H9 (cell line): ENCODE data around the gene ISCU. TPM values are rescaled to one million over a fixed set of nuclear protein-coding genes. Genes with fewer than 3 reads are reported as not detected.
A peak's percentile ranks its signal among the peaks of the same experiment; 100 is the strongest.

Source experiments
- DNase-seq: peaks from one replicate; pipeline ENCODE4 v3.0.0-alpha.2; 2017
- H2AFZ ChIP-seq: one replicate; pipeline ENCODE4 v1.6.1; 2013; ENCODE audit warnings: mild to moderate bottlenecking, low read length, control low read depth, moderate library complexity
- H2AK5ac ChIP-seq: 2 replicates; pipeline ENCODE4 v1.6.1; 2013; ENCODE audit warnings: low read length, control low read depth, mixed read lengths; ENCODE audit not compliant: insufficient read length
- H2BK120ac ChIP-seq: one replicate; pipeline ENCODE4 v1.6.1; 2013; ENCODE audit warnings: low read depth, mild to moderate bottlenecking, low read length, control low read depth, inconsistent platforms; ENCODE audit not compliant: poor library complexity, severe bottlenecking
- H2BK12ac ChIP-seq: 2 replicates; pipeline ENCODE4 v1.6.1; 2013; ENCODE audit warnings: low read length, control low read depth, mixed read lengths, low read depth; ENCODE audit not compliant: insufficient read length
- H2BK15ac ChIP-seq: 2 replicates; pipeline ENCODE4 v1.6.1; 2013; ENCODE audit warnings: low read depth, low read length, control low read depth
- H2BK20ac ChIP-seq: one replicate; pipeline ENCODE4 v1.6.1; 2013; ENCODE audit warnings: low read depth, mild to moderate bottlenecking, low read length, control low read depth, inconsistent platforms; ENCODE audit not compliant: poor library complexity, severe bottlenecking
- H2BK5ac ChIP-seq: 2 replicates; pipeline ENCODE4 v1.6.1; 2013; ENCODE audit warnings: low read length, control low read depth, mixed read lengths; ENCODE audit not compliant: insufficient read length
- H3K14ac ChIP-seq: 2 replicates; pipeline ENCODE4 v1.6.1; 2013; ENCODE audit warnings: low read length, control low read depth; ENCODE audit not compliant: insufficient read depth
- H3K18ac ChIP-seq: 2 replicates; pipeline ENCODE4 v1.6.1; 2013; ENCODE audit warnings: low read depth, mild to moderate bottlenecking, mixed read lengths, low read length, control low read depth; ENCODE audit not compliant: insufficient read length
- H3K23ac ChIP-seq: 2 replicates; pipeline ENCODE4 v1.6.1; 2013; ENCODE audit warnings: low read length, control low read depth, mixed read lengths, low read depth; ENCODE audit not compliant: insufficient read length
- H3K23me2 ChIP-seq: 2 replicates; pipeline ENCODE4 v1.6.1; 2013; ENCODE audit warnings: low read depth, mild to moderate bottlenecking, mixed read lengths, low read length, control low read depth; ENCODE audit not compliant: insufficient read length, poor library complexity, severe bottlenecking
- H3K27ac ChIP-seq: 2 replicates; pipeline ENCODE4 v1.5.1; 2013; ENCODE audit warnings: low read length, control low read depth, mixed read lengths, low read depth; ENCODE audit not compliant: insufficient read length
- H3K27me3 ChIP-seq: 2 replicates; pipeline ENCODE4 v1.6.1; 2013; ENCODE audit warnings: low read length, control low read depth, inconsistent platforms; ENCODE audit not compliant: insufficient read depth
- H3K4ac ChIP-seq: 2 replicates; pipeline ENCODE4 v1.6.1; 2013; ENCODE audit warnings: low read depth, mild to moderate bottlenecking, control low read depth, inconsistent platforms, low read length, moderate library complexity
- H3K4me1 ChIP-seq: 2 replicates; pipeline ENCODE4 v1.6.1; 2013; ENCODE audit warnings: low read length, control low read depth, inconsistent platforms; ENCODE audit not compliant: insufficient read depth
- H3K4me2 ChIP-seq: 2 replicates; pipeline ENCODE4 v1.6.1; 2013; ENCODE audit warnings: low read length, control low read depth, mixed read lengths; ENCODE audit not compliant: insufficient read length, insufficient read depth
- H3K56ac ChIP-seq: 2 replicates; pipeline ENCODE4 v1.6.1; 2013; ENCODE audit warnings: low read depth, mild to moderate bottlenecking, mixed read lengths, low read length, control low read depth; ENCODE audit not compliant: insufficient read length
- H3K79me1 ChIP-seq: 2 replicates; pipeline ENCODE4 v1.6.1; 2013; ENCODE audit warnings: low read depth, mild to moderate bottlenecking, moderate library complexity, low read length, control low read depth, inconsistent platforms; ENCODE audit not compliant: insufficient read depth, poor library complexity, severe bottlenecking
- H3K79me2 ChIP-seq: 2 replicates; pipeline ENCODE4 v1.6.1; 2013; ENCODE audit warnings: low read length, control low read depth, inconsistent platforms; ENCODE audit not compliant: insufficient read depth
- H3K9ac ChIP-seq: 2 replicates; pipeline ENCODE4 v1.6.1; 2013; ENCODE audit warnings: low read length, control low read depth, mixed read lengths; ENCODE audit not compliant: insufficient read length; ENCODE audit errors: extremely low read depth
- H3K9me3 ChIP-seq: one replicate; pipeline ENCODE4 v1.6.1; 2013; ENCODE audit warnings: low read depth, low read length, inconsistent platforms; ENCODE audit not compliant: control insufficient read depth
- H3T11ph ChIP-seq: one replicate; pipeline ENCODE4 v1.6.1; 2013; ENCODE audit warnings: mild to moderate bottlenecking, low read length, control low read depth, inconsistent platforms
- H4K20me1 ChIP-seq: one replicate; pipeline ENCODE4 v1.6.1; 2013; ENCODE audit not compliant: control insufficient read depth, insufficient read length, insufficient read depth
- H4K5ac ChIP-seq: 2 replicates; pipeline ENCODE4 v1.6.1; 2013; ENCODE audit warnings: low read depth, mild to moderate bottlenecking, mixed read lengths, low read length, control low read depth; ENCODE audit not compliant: insufficient read length
- H4K8ac ChIP-seq: replicated peaks from 2 replicates; pipeline ENCODE4 v1.6.1; 2013; ENCODE audit warnings: low read length, control low read depth, mixed read lengths, low read depth; ENCODE audit not compliant: insufficient read length
- H4K91ac ChIP-seq: 2 replicates; pipeline ENCODE4 v1.6.1; 2013; ENCODE audit warnings: low read depth, mild to moderate bottlenecking, moderate library complexity, mixed read lengths, low read length, control low read depth; ENCODE audit not compliant: insufficient read length
- H3K27ac Mint-ChIP-seq, 3 experiments: 2 replicates in 2 of 3; 3 replicates in 1 of 3; pipeline ENCODE4 v1.8.0; 2020 to 2021; ENCODE audit warnings: mixed read lengths in 3 of 3, mild to moderate bottlenecking in 1 of 3, moderate library complexity in 1 of 3
- H3K27me3 Mint-ChIP-seq: 2 replicates; pipeline ENCODE4 v1.8.0; 2021; ENCODE audit warnings: low read depth, mild to moderate bottlenecking, moderate library complexity, mixed read lengths
- H3K36me3 Mint-ChIP-seq, 3 experiments: 2 replicates in 2 of 3; 3 replicates in 1 of 3; pipeline ENCODE4 v1.8.0; 2020 to 2021; ENCODE audit warnings: low read depth in 3 of 3, mixed read lengths in 3 of 3; ENCODE audit not compliant: insufficient read depth in 1 of 3
- H3K4me1 Mint-ChIP-seq, 2 experiments: 2 replicates each; pipeline ENCODE4 v1.8.0; 2020; ENCODE audit warnings: mixed read lengths in 2 of 2
- H3K4me3 Mint-ChIP-seq, 2 experiments: 2 replicates in 1 of 2; 3 replicates in 1 of 2; pipeline ENCODE4 v1.8.0; 2020 to 2021; ENCODE audit warnings: mild to moderate bottlenecking in 2 of 2, mixed read lengths in 2 of 2, moderate library complexity in 1 of 2
- H3K9me3 Mint-ChIP-seq, 2 experiments: 2 replicates in 1 of 2; 3 replicates in 1 of 2; pipeline ENCODE4 v1.8.0; 2020; ENCODE audit warnings: mild to moderate bottlenecking in 2 of 2, mixed read lengths in 2 of 2, moderate library complexity in 1 of 2
- WGBS: extraction: QIAGEN DNeasy Blood & Tissue Kit; methylation state at CpG from one replicate; pipeline ENCODE4 v1.1.7; 2013; ENCODE audit warnings: missing lambda C conversion rate, low lambda C conversion rate, mixed read lengths; ENCODE audit not compliant: insufficient read length; ENCODE audit errors: extremely low coverage; 5-methylcytosine and 5-hydroxymethylcytosine counted together
- total RNA-seq: library from RNA; stranded (reverse); gene quantifications from 2 replicates; pipeline ENCODE4 v1.2.1, GENCODE V29; 2021
- TF ChIP-seq, protein P1 (sequence below): fragments of 200-600 bp; sonication (generic); conservative IDR thresholded peaks from 3 replicates; pipeline ENCODE4 v1.8.0; 2021; ENCODE audit warnings: antibody characterized with exemption, mild to moderate bottlenecking

ISCU gene
- total RNA-seq, 1 experiment from 2014 or later = 64.9 TPM

DNA sequence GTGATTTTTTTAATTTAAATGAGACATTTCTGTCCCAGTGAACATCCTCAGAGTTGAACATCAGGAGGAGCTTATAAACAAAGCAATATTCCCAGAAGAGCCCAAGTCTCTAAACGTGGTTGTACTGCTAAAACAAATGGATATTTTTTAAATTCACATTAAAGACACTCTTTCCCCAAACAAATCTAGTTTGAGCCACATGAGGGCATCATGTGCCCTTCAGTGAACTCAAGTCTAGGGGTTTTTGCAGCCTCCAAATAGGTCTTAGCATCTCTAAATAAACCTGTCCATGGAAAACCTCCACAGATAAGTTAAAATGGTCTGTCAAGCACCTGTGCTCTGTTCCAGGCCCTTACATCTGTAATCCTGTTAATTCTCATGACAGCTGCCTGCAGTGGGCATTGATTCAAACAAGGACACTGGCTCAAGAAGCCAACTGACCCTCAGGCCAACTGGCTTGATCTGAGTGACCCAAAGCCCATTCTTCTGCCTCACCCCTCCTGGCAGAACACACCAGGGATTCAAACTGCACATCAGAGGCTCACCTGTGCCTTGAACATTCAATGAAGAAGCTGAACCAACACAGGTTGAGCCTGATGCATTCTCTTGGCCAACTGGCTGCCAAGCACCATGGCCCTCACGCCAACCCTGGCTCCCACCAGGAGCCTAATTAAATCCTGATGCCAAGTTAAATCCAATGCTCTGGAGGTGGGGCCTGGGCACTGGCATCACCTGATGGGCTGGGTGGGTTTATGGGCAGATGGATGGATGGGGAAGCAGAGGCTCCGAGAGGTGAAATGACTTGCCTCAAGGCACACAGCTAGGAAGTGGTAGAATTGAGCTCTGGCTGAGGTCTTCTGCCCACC lies 8.6 kb downstream of the ISCU start:
- Histone ChIP-seq H3K23me2 (no peaks in the 10 kb centered on the region), H3K79me1 (no peaks in the 10 kb centered on the region), H3K23ac (no peak overlapping the region), H2AFZ (no peak overlapping the region), H2AK5ac (no peak overlapping the region), H2BK12ac (no peak overlapping the region), H4K20me1 (no peaks in the 10 kb centered on the region), H2BK20ac (no peak overlapping the region), H4K5ac (no peak overlapping the region), H3K14ac (no peak overlapping the region), H4K91ac (no peak overlapping the region), H2BK5ac (no peak overlapping the region), H2BK15ac (no peak overlapping the region), H3K18ac (no peak overlapping the region), H3K27ac (no peak overlapping the region), H3K4me2 (no peak overlapping the region), H3K56ac (no peak overlapping the region), H3K79me2 (no peaks in the 10 kb centered on the region), H4K8ac (no peak overlapping the region), H3K4me1 (no peaks in the 10 kb centered on the region), H3K27me3 (no peaks in the 10 kb centered on the region), H3K9ac (no peak overlapping the region), H3T11ph (no peak overlapping the region), H3K9me3 (no peaks in the 10 kb centered on the region), H3K4ac (no peak overlapping the region), H2BK120ac (no peak overlapping the region)
- Mint-ChIP-seq H3K9me3 (no peaks in the 10 kb centered on the region; a peak in 1 of 5 replicates), H3K27ac (peak overlapping the region in 1 of 3 experiments; percentile 48; a peak in 2 of 7 replicates), H3K36me3 (peaks cover 13 to 34% (median 31%) of the 10 kb centered on the region in 3 experiments; a peak in 6 of 7 replicates), H3K27me3 (peaks cover 2% of the 10 kb centered on the region; the same call in 1 of the 2 replicates), H3K4me3 (no peak overlapping the region), H3K4me1 (no peaks in the 10 kb centered on the region)
- no peak for DNase-seq
- TF ChIP-seq, protein P1, sequence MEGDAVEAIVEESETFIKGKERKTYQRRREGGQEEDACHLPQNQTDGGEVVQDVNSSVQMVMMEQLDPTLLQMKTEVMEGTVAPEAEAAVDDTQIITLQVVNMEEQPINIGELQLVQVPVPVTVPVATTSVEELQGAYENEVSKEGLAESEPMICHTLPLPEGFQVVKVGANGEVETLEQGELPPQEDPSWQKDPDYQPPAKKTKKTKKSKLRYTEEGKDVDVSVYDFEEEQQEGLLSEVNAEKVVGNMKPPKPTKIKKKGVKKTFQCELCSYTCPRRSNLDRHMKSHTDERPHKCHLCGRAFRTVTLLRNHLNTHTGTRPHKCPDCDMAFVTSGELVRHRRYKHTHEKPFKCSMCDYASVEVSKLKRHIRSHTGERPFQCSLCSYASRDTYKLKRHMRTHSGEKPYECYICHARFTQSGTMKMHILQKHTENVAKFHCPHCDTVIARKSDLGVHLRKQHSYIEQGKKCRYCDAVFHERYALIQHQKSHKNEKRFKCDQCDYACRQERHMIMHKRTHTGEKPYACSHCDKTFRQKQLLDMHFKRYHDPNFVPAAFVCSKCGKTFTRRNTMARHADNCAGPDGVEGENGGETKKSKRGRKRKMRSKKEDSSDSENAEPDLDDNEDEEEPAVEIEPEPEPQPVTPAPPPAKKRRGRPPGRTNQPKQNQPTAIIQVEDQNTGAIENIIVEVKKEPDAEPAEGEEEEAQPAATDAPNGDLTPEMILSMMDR = peak; percentile 64
- no CpG with 5 or more reads among the region's 3 CpGs for WGBS
